Skeletal muscle tissue (tissue), 4 donors: ENCODE results near the gene FRS2. TPM values are rescaled to one million over a fixed set of nuclear protein-coding genes. Genes with fewer than 3 reads are reported as not detected.

Source experiments
- H3K27ac ChIP-seq: one replicate; pipeline ENCODE4 v1.7.0; 2013; ENCODE audit warnings: mild to moderate bottlenecking, low read depth, low read length, inconsistent platforms
- H3K27me3 ChIP-seq, 3 donors: one replicate each; pipeline ENCODE4 v1.7.0; 2013; ENCODE audit warnings: low read length in 3 of 3; ENCODE audit not compliant: control insufficient read depth in 3 of 3, insufficient read depth in 3 of 3
- H3K36me3 ChIP-seq, 3 donors: one replicate each; pipeline ENCODE4 v1.7.0; 2013; ENCODE audit warnings: low read length in 3 of 3; ENCODE audit not compliant: control insufficient read depth in 3 of 3, insufficient read depth in 3 of 3
- H3K4me1 ChIP-seq, 3 donors: one replicate each; pipeline ENCODE4 v1.7.0; 2013; ENCODE audit warnings: low read length in 3 of 3, mild to moderate bottlenecking in 3 of 3; ENCODE audit not compliant: control insufficient read depth in 3 of 3, insufficient read depth in 3 of 3
- H3K4me3 ChIP-seq, 3 donors: one replicate each; pipeline ENCODE4 v1.7.0; 2013; ENCODE audit warnings: low read length in 3 of 3
- H3K9ac ChIP-seq, 3 donors: one replicate each; pipeline ENCODE4 v1.7.0; 2013; ENCODE audit warnings: low read length in 3 of 3, mild to moderate bottlenecking in 3 of 3, moderate library complexity in 2 of 3, low read depth in 1 of 3
- H3K9me3 ChIP-seq, 3 donors: one replicate each; pipeline ENCODE4 v1.7.0; 2013; ENCODE audit warnings: low read length in 3 of 3; ENCODE audit not compliant: control insufficient read depth in 3 of 3
- total RNA-seq: library from RNA; depleted of rRNA; stranded (reverse); fragments of >200 nt; gene quantifications from one replicate; pipeline ENCODE4 v1.2.3, GENCODE V29; 2014
- donor health status: Osteomylitis.

Gene FRS2
- total RNA-seq, 1 donor from 2014 or later: 32.9 TPM

- Histone ChIP-seq H3K9ac (peak overlapping the region in 2 of 3 donors; percentile 25 to 27), H3K27me3 (no peaks in the 10 kb centered on the region), H3K4me3 (peak overlapping the region in 2 of 3 donors; percentile 6 to 27), H3K36me3 (no peaks in the 10 kb centered on the region), H3K9me3 (no peaks in the 10 kb centered on the region), H3K4me1 (peaks cover 28 to 47% (median 39%) of the 10 kb centered on the region in 3 donors), H3K27ac (peak overlapping the region; percentile 70)
These were observed 5.2 kb downstream of the FRS2 start for GRCh38 chr12:69475237-69475975.

- Histone ChIP-seq H3K36me3 (no peaks in the 10 kb centered on the region), H3K4me3 (no peak overlapping the region), H3K27ac (peak overlapping the region; percentile 70), H3K9me3 (no peaks in the 10 kb centered on the region), H3K4me1 (peaks cover 28 to 41% (median 34%) of the 10 kb centered on the region in 3 donors), H3K27me3 (no peaks in the 10 kb centered on the region), H3K9ac (peak overlapping the region; percentile 4 to 38 (median 25))
These were observed 6.3 kb downstream of the FRS2 start for GRCh38 chr12:69476276-69477017.

- peaks cover 11 to 21% (median 13%) of the 10 kb centered on the region in 3 donors for H3K4me1 ChIP-seq
- H3K9me3 ChIP-seq: no peaks in the 10 kb centered on the region
- no peak overlapping the region for H3K27ac ChIP-seq
- no peaks in the 10 kb centered on the region for H3K27me3 ChIP-seq
- no peaks in the 10 kb centered on the region for H3K36me3 ChIP-seq
- H3K9ac ChIP-seq: no peak overlapping the region
- no peak overlapping the region for H3K4me3 ChIP-seq
These were observed 9.5 kb downstream of the FRS2 start for GRCh38 chr12:69479675-69480074.

- H3K4me1 ChIP-seq: peaks cover 5 to 14% (median 9%) of the 10 kb centered on the region in 3 donors
- no peaks in the 10 kb centered on the region for H3K27me3 ChIP-seq
- H3K9ac ChIP-seq: no peak overlapping the region
- H3K27ac ChIP-seq: no peak overlapping the region
- no peak overlapping the region for H3K4me3 ChIP-seq
- no peaks in the 10 kb centered on the region for H3K9me3 ChIP-seq
- H3K36me3 ChIP-seq: no peaks in the 10 kb centered on the region
These were observed 10.5 kb downstream of the FRS2 start for GRCh38 chr12:69480698-69481097.

- Histone ChIP-seq H3K4me3 (no peak overlapping the region), H3K9ac (no peak overlapping the region), H3K36me3 (no peaks in the 10 kb centered on the region), H3K27ac (no peak overlapping the region), H3K9me3 (no peaks in the 10 kb centered on the region), H3K4me1 (peaks cover 2 to 10% (median 9%) of the 10 kb centered on the region in 3 donors), H3K27me3 (no peaks in the 10 kb centered on the region)
These were observed 10.9 kb downstream of the FRS2 start for GRCh38 chr12:69481133-69481532.

GRCh38 chr12:69483700-69484099 is 13.5 kb downstream of the FRS2 start:
- peaks cover 0 to 8% (median 7%) of the 10 kb centered on the region in 3 donors for H3K4me1 ChIP-seq
- H3K36me3 ChIP-seq: peaks cover 0 to 2% (median 0%) of the 10 kb centered on the region in 3 donors
- no peaks in the 10 kb centered on the region for H3K9me3 ChIP-seq
- H3K4me3 ChIP-seq: no peak overlapping the region
- no peak overlapping the region for H3K9ac ChIP-seq
- no peaks in the 10 kb centered on the region for H3K27me3 ChIP-seq
- no peak overlapping the region for H3K27ac ChIP-seq

- H3K27ac ChIP-seq: no peak overlapping the region
- peaks cover 0 to 8% (median 7%) of the 10 kb centered on the region in 3 donors for H3K4me1 ChIP-seq
- no peak overlapping the region for H3K9ac ChIP-seq
- no peaks in the 10 kb centered on the region for H3K27me3 ChIP-seq
- H3K9me3 ChIP-seq: no peaks in the 10 kb centered on the region
- no peak overlapping the region for H3K4me3 ChIP-seq
- peaks cover 0 to 2% (median 0%) of the 10 kb centered on the region in 3 donors for H3K36me3 ChIP-seq
These were observed 14.2 kb downstream of the FRS2 start for GRCh38 chr12:69484428-69484827.

- Histone ChIP-seq H3K4me1 (no peaks in the 10 kb centered on the region), H3K36me3 (peaks cover 0 to 2% (median 0%) of the 10 kb centered on the region in 3 donors), H3K27me3 (no peaks in the 10 kb centered on the region), H3K27ac (no peak overlapping the region), H3K9ac (no peak overlapping the region), H3K4me3 (no peak overlapping the region), H3K9me3 (no peaks in the 10 kb centered on the region)
These were observed 20.9 kb downstream of the FRS2 start for GRCh38 chr12:69490920-69491643.

GRCh38 chr12:69492739-69493138 is 22.6 kb downstream of the FRS2 start:
- no peak overlapping the region for H3K4me3 ChIP-seq
- H3K36me3 ChIP-seq: peaks cover 0 to 2% (median 0%) of the 10 kb centered on the region in 3 donors
- H3K27me3 ChIP-seq: no peaks in the 10 kb centered on the region
- no peak overlapping the region for H3K27ac ChIP-seq
- H3K4me1 ChIP-seq: peaks cover 0 to 7% (median 0%) of the 10 kb centered on the region in 3 donors
- H3K9ac ChIP-seq: no peak overlapping the region
- no peaks in the 10 kb centered on the region for H3K9me3 ChIP-seq
